HEK293T (cell line): ENCODE measurements around the gene RGS14.
A peak's percentile ranks its signal among the peaks of the same experiment; 100 is the strongest.

Experiments used
- CTCF ChIA-PET: fragments of 350-600 bp; formaldehyde crosslinking; extraction: SDS; loops from one replicate; lab custom pipeline; 2021; ENCODE audit warnings: antibody characterized with exemption, inconsistent platforms; lab: Yijun Ruan, JAX
- POLR2A ChIA-PET: fragments of 350-600 bp; formaldehyde crosslinking; extraction: SDS; loops from one replicate; lab custom pipeline; 2020; ENCODE audit warnings: antibody characterized with exemption, inconsistent platforms; lab: Yijun Ruan, JAX
- DNase-seq: peaks from one replicate; pipeline ENCODE4 v3.0.0; 2012; ENCODE audit warnings: mixed read lengths; ENCODE audit errors: extremely low spot score
- ARNT ChIP-seq: fragments of 450-650 bp; IDR thresholded peaks from 2 replicates; pipeline ENCODE4 v1.6.1; 2017; ENCODE audit warnings: mild to moderate bottlenecking
- BHLHE40 ChIP-seq: fragments of 450-650 bp; IDR thresholded peaks from 2 replicates; pipeline ENCODE4 v1.6.1; 2016; ENCODE audit warnings: mild to moderate bottlenecking, moderate library complexity, borderline replicate concordance
- CTBP1 ChIP-seq: fragments of 450-650 bp; IDR thresholded peaks from 2 replicates; pipeline ENCODE4 v1.6.1; 2016; ENCODE audit warnings: borderline replicate concordance
- ELF4 ChIP-seq: fragments of 450-650 bp; IDR thresholded peaks from 2 replicates; pipeline ENCODE4 v1.6.1; 2017; ENCODE audit warnings: antibody characterized with exemption
- FOXA1 ChIP-seq: fragments of 450-650 bp; IDR thresholded peaks from 2 replicates; pipeline ENCODE4 v1.6.1; 2016; ENCODE audit warnings: mild to moderate bottlenecking
- FOXK2 ChIP-seq: fragments of 450-650 bp; IDR thresholded peaks from 2 replicates; pipeline ENCODE4 v1.6.1; 2016; ENCODE audit warnings: mild to moderate bottlenecking
- FOXM1 ChIP-seq: fragments of 450-650 bp; IDR thresholded peaks from 2 replicates; pipeline ENCODE4 v1.6.1; 2017; ENCODE audit warnings: mild to moderate bottlenecking, borderline replicate concordance
- HDGF ChIP-seq: fragments of 450-650 bp; IDR thresholded peaks from 2 replicates; pipeline ENCODE4 v1.6.1; 2017; ENCODE audit warnings: antibody characterized with exemption, borderline replicate concordance
- L3MBTL2 ChIP-seq: fragments of 450-650 bp; conservative IDR thresholded peaks from 2 replicates; pipeline ENCODE4 v1.6.1; 2016; ENCODE audit warnings: mild to moderate bottlenecking
- LEF1 ChIP-seq: fragments of 450-650 bp; IDR thresholded peaks from 2 replicates; pipeline ENCODE4 v1.6.1; 2017; ENCODE audit warnings: mild to moderate bottlenecking, borderline replicate concordance
- NFRKB ChIP-seq: fragments of 450-650 bp; IDR thresholded peaks from 2 replicates; pipeline ENCODE4 v1.6.1; 2016; ENCODE audit warnings: mild to moderate bottlenecking, moderate library complexity
- PKNOX1 ChIP-seq: fragments of 450-650 bp; IDR thresholded peaks from 2 replicates; pipeline ENCODE4 v1.6.1; 2016
- SP1 ChIP-seq: fragments of 450-650 bp; IDR thresholded peaks from 2 replicates; pipeline ENCODE4 v1.6.1; 2017
- SUZ12 ChIP-seq: fragments of 450-650 bp; IDR thresholded peaks from 2 replicates; pipeline ENCODE4 v1.6.1; 2016; ENCODE audit warnings: mild to moderate bottlenecking
- TARDBP ChIP-seq: fragments of 450-650 bp; IDR thresholded peaks from 2 replicates; pipeline ENCODE4 v1.6.1; 2016
- ZNF384 ChIP-seq: fragments of 450-650 bp; IDR thresholded peaks from 2 replicates; pipeline ENCODE4 v1.6.1; 2016

Gene RGS14

GRCh38 chr5:177386542-177386941 is 28.8 kb downstream of the RGS14 start:
- CTCF ChIA-PET: interaction anchor here (0.6 to 2.2 kb wide), 2 partner anchors 68 to 119 kb away, joined by 4 to 6 read pairs; no protein-coding TSS in a partner anchor
- POLR2A ChIA-PET: interaction anchor here (0.9 to 1.0 kb wide), 2 partner anchors 35 to 83 kb away, joined by 3 to 4 read pairs; partner anchors contain the start of genes LMAN2, PRELID1 and RAB24
- no peak for DNase-seq
- TF ChIP-seq NFRKB (no peak), FOXA1 (no peak), CTBP1 (no peak)

- DNase-seq: no peak
- POLR2A ChIA-PET: no interaction called here
- CTCF ChIA-PET: interaction anchor here (0.6 to 2.2 kb wide), 3 partner anchors 15 to 68 kb away, joined by 3 to 6 read pairs (median 3); no protein-coding TSS in a partner anchor
- TF ChIP-seq FOXM1: no peak
- TF ChIP-seq L3MBTL2: no peak
- TF ChIP-seq PKNOX1: no peak
- TF ChIP-seq FOXA1: no peak
- no peak for TF ChIP-seq ARNT
- TF ChIP-seq HDGF: no peak
- TF ChIP-seq SP1: no peak
- TF ChIP-seq SUZ12: no peak
- no peak for TF ChIP-seq TARDBP
- TF ChIP-seq FOXK2: no peak
- TF ChIP-seq BHLHE40: no peak
Observed at GRCh38 chr5:177387405-177387804, 29.7 kb downstream of the RGS14 start.

GRCh38 chr5:177388521-177389052 is 30.9 kb downstream of the RGS14 start:
- POLR2A ChIA-PET: interaction anchor here (1.2 to 1.3 kb wide), 3 partner anchors 21 to 38 kb away, joined by 4 to 7 read pairs (median 5); partner anchors contain the start of genes GRK6 and LMAN2
- TF ChIP-seq CTBP1: no peak
- no peak for TF ChIP-seq FOXK2
- no peak for TF ChIP-seq HDGF
- TF ChIP-seq PKNOX1: no peak
- no peak for TF ChIP-seq FOXA1
- no peak for TF ChIP-seq ELF4
- no peak for TF ChIP-seq NFRKB
- no peak for TF ChIP-seq SP1
- TF ChIP-seq ARNT: no peak
- no peak for TF ChIP-seq BHLHE40
- no peak for TF ChIP-seq ZNF384
- TF ChIP-seq SUZ12: no peak
- TF ChIP-seq L3MBTL2: no peak
- TF ChIP-seq TARDBP: no peak
- TF ChIP-seq FOXM1: no peak
- no peak for TF ChIP-seq LEF1
- DNase-seq: no peak
- CTCF ChIA-PET: interaction anchor here (0.9 to 4.1 kb wide), 10 partner anchors 14 to 79 kb away, joined by 3 to 56 read pairs (median 5); partner anchors contain the start of gene GRK6

- CTCF ChIA-PET: interaction anchor here (0.5 to 4.1 kb wide), 15 partner anchors 9 to 127 kb away, joined by 3 to 56 read pairs (median 5); partner anchors contain the start of gene GRK6
- TF ChIP-seq BHLHE40: no peak
- no peak for TF ChIP-seq FOXK2
- no peak for TF ChIP-seq PKNOX1
- no peak for TF ChIP-seq CTBP1
- no peak for TF ChIP-seq LEF1
- no peak for TF ChIP-seq SP1
- no peak for TF ChIP-seq ARNT
- TF ChIP-seq TARDBP: no peak
- no peak for TF ChIP-seq ZNF384
- no peak for TF ChIP-seq NFRKB
- TF ChIP-seq ELF4: no peak
- TF ChIP-seq SUZ12: no peak
- TF ChIP-seq HDGF: no peak
- no peak for TF ChIP-seq FOXM1
- TF ChIP-seq L3MBTL2: no peak
- TF ChIP-seq FOXA1: no peak
- DNase-seq: no peak
- POLR2A ChIA-PET: interaction anchor here (0.7 to 1.5 kb wide), 7 partner anchors 13 to 66 kb away, joined by 3 to 12 read pairs (median 5); partner anchors contain the start of genes GRK6 and LMAN2
Observed at GRCh38 chr5:177389241-177390169, 31.8 kb downstream of the RGS14 start.

- CTCF ChIA-PET: interaction anchor here (0.6 to 4.1 kb wide), 21 partner anchors 9 to 125 kb away, joined by 3 to 56 read pairs (median 5); partner anchors contain the start of genes LMAN2 and PRR7
- POLR2A ChIA-PET: interaction anchor here (0.9 to 1.5 kb wide), 8 partner anchors 12 to 110 kb away, joined by 3 to 15 read pairs (median 6); partner anchors contain the start of gene MXD3
- TF ChIP-seq ARNT: 0 out of 2 replicates have a peak, but pooled peaks have one; percentile 30
- TF ChIP-seq LEF1: 0 out of 2 replicates have a peak, but pooled peaks have one; percentile 35
- peak; percentile 73 for TF ChIP-seq L3MBTL2
- no peak for TF ChIP-seq HDGF
- DNase-seq: peak; percentile 96
Observed at GRCh38 chr5:177390363-177391300, 32.9 kb downstream of the RGS14 start.
